Left lung (tissue), 10 donors: Measurements from ENCODE around the gene ULK4. TPM values are rescaled to one million over a fixed set of nuclear protein-coding genes. Genes with fewer than 3 reads are reported as not detected.

Source experiments
- ATAC-seq: fragments of 200-7000 bp; cut with Tn5 transposase; one replicate; pipeline ENCODE4 v1.9.1; 2020; ENCODE audit warnings: moderate library complexity
- DNase-seq, 4 donors: peaks; one replicate each; pipeline ENCODE4 v3.0.0-alpha.2; 2013 to 2020
- H3K27ac ChIP-seq, 2 donors: fragments of 200-600 bp; sonication (generic) in 1 of 2; one replicate each; pipeline versions ENCODE4 v1.5.0 to v1.8.0; 2020 to 2021
- H3K27me3 ChIP-seq, 2 donors: fragments of 200-600 bp; sonication (generic) in 1 of 2; one replicate each; pipeline versions ENCODE4 v1.5.0 to v1.8.0; 2020 to 2021
- H3K36me3 ChIP-seq, 2 donors: fragments of 200-600 bp; sonication (generic) in 1 of 2; one replicate each; pipeline versions ENCODE4 v1.5.0 to v1.8.0; 2020 to 2021
- H3K4me1 ChIP-seq, 2 donors: fragments of 200-600 bp; one replicate each; pipeline ENCODE4 v1.8.0; 2021
- H3K4me3 ChIP-seq, 2 donors: fragments of 200-600 bp; sonication (generic) in 1 of 2; one replicate each; pipeline versions ENCODE4 v1.5.0 to v1.8.0; 2020 to 2021; ENCODE audit warnings: mild to moderate bottlenecking in 1 of 2
- H3K9me3 ChIP-seq, 2 donors: fragments of 200-600 bp; sonication (generic) in 1 of 2; one replicate each; pipeline versions ENCODE4 v1.5.0 to v1.8.0; 2020 to 2021
- CTCF ChIP-seq, 2 donors: fragments of 200-600 bp; sonication (generic) in 1 of 2; IDR thresholded peaks; one replicate each; pipeline versions ENCODE4 v1.5.0 to v1.8.0; 2021; ENCODE audit warnings: antibody characterized with exemption in 2 of 2
- intact Hi-C, 2 donors: fragments of 100-400 bp; cut with DNase I; formaldehyde crosslinking; loops; one replicate each; pipeline versions ENCODE4 v1.11.2 to v1.14.2; 2022
- polyA plus RNA-seq, 6 donors: library from polyadenylated mRNA; unstranded; fragments of 120-200 nt; gene quantifications; one replicate each; pipeline ENCODE4 v1.2.1, GENCODE V29; 2013; ENCODE audit not compliant: insufficient read length in 6 of 6
- total RNA-seq, 2 donors: library from RNA; stranded (reverse); fragmentation: NEBNext Ultra II Directional; extraction: Animal tissue kit (Norgen Biotek cat#: 25700); gene quantifications; one replicate each; pipeline ENCODE4 v1.2.1, GENCODE V29; 2021
- donor health status: DM: no; HTN: yes; CAD: no.
- donor health status: DM: no; HTN: no; CAD: no.

ULK4 gene
- total and polyA plus RNA-seq, 8 donors = 3.9 to 12.1 (median 5.6) TPM

GRCh38 chr3:41574900-41575299 lies 387.0 kb downstream of the ULK4 start:
- no peaks in the 10 kb centered on the region for H3K4me1 ChIP-seq
- intact Hi-C loops = no loop called here
- H3K9me3 ChIP-seq = no peaks in the 10 kb centered on the region
- no peaks in the 10 kb centered on the region for H3K27me3 ChIP-seq
- DNase-seq = no peak
- H3K4me3 ChIP-seq = no peak overlapping the region
- H3K36me3 ChIP-seq = no peaks in the 10 kb centered on the region
- no peak for ATAC-seq
- H3K27ac ChIP-seq = no peak overlapping the region
- no peak for TF ChIP-seq CTCF (IDR thresholded peaks at IDR 0.05)

DNA sequence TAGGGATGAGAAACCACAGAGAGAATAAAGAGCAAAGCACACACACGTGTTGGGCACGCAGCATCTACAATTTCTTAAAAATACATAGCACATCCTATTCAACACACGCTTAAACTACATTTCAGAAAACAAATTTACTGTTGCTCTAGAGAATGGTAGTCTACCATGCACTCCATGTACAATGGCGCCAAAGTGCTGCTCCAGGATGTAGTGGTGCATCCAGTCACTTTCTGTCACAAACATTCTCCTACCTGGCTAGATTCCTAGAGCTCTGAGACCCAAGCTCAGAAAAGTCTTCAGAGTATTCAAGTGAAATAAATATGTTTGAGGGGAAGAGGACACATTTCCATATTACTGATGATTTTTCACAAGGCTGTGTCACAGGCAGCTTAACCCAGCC lies 388.3 kb downstream of the ULK4 start:
- no peak for ATAC-seq
- Histone ChIP-seq H3K4me1 (no peaks in the 10 kb centered on the region), H3K9me3 (no peaks in the 10 kb centered on the region), H3K36me3 (no peaks in the 10 kb centered on the region), H3K27me3 (no peaks in the 10 kb centered on the region), H3K27ac (no peak overlapping the region), H3K4me3 (no peak overlapping the region)
- intact Hi-C loops = no loop called here
- no peak for TF ChIP-seq CTCF (IDR thresholded peaks at IDR 0.05)
- no peak for DNase-seq

DNA sequence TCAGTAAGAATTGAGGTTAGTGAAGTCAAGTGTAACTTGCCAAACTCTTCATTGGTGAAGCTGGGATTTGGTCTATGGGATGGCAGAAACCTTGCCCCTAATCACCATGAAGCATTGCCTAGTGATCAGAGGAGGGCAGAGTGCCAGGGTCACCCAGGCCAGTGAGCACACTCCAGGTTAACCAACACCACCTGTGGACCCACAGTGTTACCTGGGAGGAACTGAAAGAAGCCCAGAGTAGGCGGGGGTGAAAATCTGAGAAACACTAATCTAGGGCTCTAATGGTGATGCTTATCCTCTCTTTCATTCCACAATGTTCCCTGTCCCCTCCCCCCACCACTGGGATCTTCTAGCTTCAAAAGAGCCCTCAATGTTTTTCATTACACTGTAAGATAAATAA lies 389.8 kb downstream of the ULK4 start:
- DNase-seq = no peak
- Histone ChIP-seq H3K27me3 (no peaks in the 10 kb centered on the region), H3K9me3 (no peaks in the 10 kb centered on the region), H3K4me3 (no peak overlapping the region), H3K4me1 (no peaks in the 10 kb centered on the region), H3K36me3 (no peaks in the 10 kb centered on the region), H3K27ac (no peak overlapping the region)
- TF ChIP-seq CTCF (IDR thresholded peaks at IDR 0.05) = no peak
- intact Hi-C loops = no loop called here
- ATAC-seq = no peak

GRCh38 chr3:41569632-41570305 lies 392.1 kb downstream of the ULK4 start:
- Histone ChIP-seq H3K27ac (no peak overlapping the region), H3K9me3 (no peaks in the 10 kb centered on the region), H3K36me3 (no peaks in the 10 kb centered on the region), H3K4me3 (no peak overlapping the region), H3K4me1 (no peaks in the 10 kb centered on the region), H3K27me3 (no peaks in the 10 kb centered on the region)
- peak in 1 of 4 donors; percentile 16 for DNase-seq
- intact Hi-C loops = no loop called here
- TF ChIP-seq CTCF (IDR thresholded peaks at IDR 0.05) = no peak
- peak; percentile 43 for ATAC-seq

DNA sequence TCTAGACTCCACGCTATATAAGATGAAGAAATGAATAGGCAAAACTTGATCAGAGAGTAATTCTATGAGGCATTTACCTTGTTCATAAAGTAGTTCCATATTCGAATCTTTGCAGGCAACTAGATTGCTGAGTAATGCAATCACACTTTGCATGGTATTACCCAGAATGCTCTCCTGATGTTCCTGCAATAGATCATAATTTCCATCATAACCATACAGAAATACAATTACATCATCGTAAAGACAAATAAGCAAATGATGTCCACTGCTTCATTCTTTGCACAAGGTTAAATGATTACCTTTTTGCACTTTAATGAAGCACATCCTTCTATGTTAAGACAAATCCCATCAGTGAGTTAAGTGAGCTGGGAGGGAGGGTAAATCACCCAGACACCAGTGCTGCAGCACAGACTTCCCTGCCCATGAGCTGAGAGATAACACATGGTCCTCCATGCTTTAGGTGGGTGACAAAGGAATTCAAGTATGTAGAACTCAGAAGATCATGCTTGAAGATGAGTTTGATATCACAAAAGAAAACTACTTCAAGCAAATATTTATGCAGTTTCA lies 395.9 kb downstream of the ULK4 start:
- no peaks in the 10 kb centered on the region for H3K9me3 ChIP-seq
- H3K36me3 ChIP-seq = no peaks in the 10 kb centered on the region
- intact Hi-C loops = no loop called here
- no peak for TF ChIP-seq CTCF (IDR thresholded peaks at IDR 0.05)
- no peak for ATAC-seq
- no peak for DNase-seq
- no peaks in the 10 kb centered on the region for H3K27me3 ChIP-seq
- no peak overlapping the region for H3K27ac ChIP-seq
- no peak overlapping the region for H3K4me3 ChIP-seq
- H3K4me1 ChIP-seq = no peaks in the 10 kb centered on the region
